IPS-20b (cell line): Measurements from ENCODE around the gene NPLOC4.

Experiments used
- H3K27ac ChIP-seq: one replicate; pipeline ENCODE4 v1.5.1; 2013; ENCODE audit warnings: low read length
- H3K27me3 ChIP-seq: 2 replicates; pipeline ENCODE4 v1.6.1; 2013; ENCODE audit warnings: mild to moderate bottlenecking, low read length, inconsistent platforms; ENCODE audit not compliant: insufficient read depth
- H3K36me3 ChIP-seq: 2 replicates; pipeline ENCODE4 v1.6.1; 2013; ENCODE audit warnings: low read depth, mild to moderate bottlenecking, inconsistent platforms, low read length, moderate library complexity; ENCODE audit not compliant: insufficient read depth
- H3K4me1 ChIP-seq: 2 replicates; pipeline ENCODE4 v1.6.1; 2013; ENCODE audit warnings: mild to moderate bottlenecking, control low read depth, inconsistent platforms, low read length, moderate library complexity; ENCODE audit not compliant: insufficient read depth
- H3K4me3 ChIP-seq: 2 replicates; pipeline ENCODE4 v1.5.1; 2013; ENCODE audit warnings: mild to moderate bottlenecking, low read length, inconsistent platforms
- H3K9ac ChIP-seq: 2 replicates; pipeline ENCODE4 v1.6.1; 2013; ENCODE audit warnings: low read depth, mild to moderate bottlenecking, inconsistent platforms, low read length, moderate library complexity
- H3K9me3 ChIP-seq: 2 replicates; pipeline ENCODE4 v1.6.1; 2013; ENCODE audit warnings: mild to moderate bottlenecking, low read depth, low read length, inconsistent platforms; ENCODE audit not compliant: insufficient read depth

Gene NPLOC4

GRCh38 chr17:81514739-81515529 is 122.0 kb downstream of the NPLOC4 start:
- H3K27ac ChIP-seq = no peak overlapping the region
- peaks cover 10% of the 10 kb centered on the region; the same call in 1 of the 2 replicates for H3K9me3 ChIP-seq
- peak overlapping the region; percentile 90 for H3K9ac ChIP-seq
- H3K4me3 ChIP-seq = peak overlapping the region; percentile 83
- peaks cover 10% of the 10 kb centered on the region for H3K4me1 ChIP-seq
- peaks cover 39% of the 10 kb centered on the region for H3K27me3 ChIP-seq
- H3K36me3 ChIP-seq = peaks cover 23% of the 10 kb centered on the region

GRCh38 chr17:81514489-81514738 is 122.5 kb downstream of the NPLOC4 start:
- H3K9ac ChIP-seq = peak overlapping the region; percentile 81
- peak overlapping the region; percentile 83 for H3K4me3 ChIP-seq
- H3K4me1 ChIP-seq = peaks cover 10% of the 10 kb centered on the region
- H3K9me3 ChIP-seq = peaks cover 10% of the 10 kb centered on the region; the same call in 1 of the 2 replicates
- H3K36me3 ChIP-seq = peaks cover 28% of the 10 kb centered on the region
- H3K27ac ChIP-seq = peak overlapping the region; percentile 33
- peaks cover 34% of the 10 kb centered on the region for H3K27me3 ChIP-seq

GRCh38 chr17:81513753-81514488 is 123.0 kb downstream of the NPLOC4 start:
- Histone ChIP-seq H3K4me3 (peak overlapping the region; percentile 83), H3K9me3 (peaks cover 10% of the 10 kb centered on the region; the same call in 1 of the 2 replicates), H3K36me3 (peaks cover 33% of the 10 kb centered on the region), H3K9ac (peak overlapping the region; percentile 81), H3K4me1 (peaks cover 10% of the 10 kb centered on the region; the same call in 1 of the 2 replicates), H3K27ac (peak overlapping the region; percentile 33), H3K27me3 (peaks cover 29% of the 10 kb centered on the region)

GRCh38 chr17:81513372-81513752 is 123.5 kb downstream of the NPLOC4 start:
- peaks cover 10% of the 10 kb centered on the region; the same call in 1 of the 2 replicates for H3K9me3 ChIP-seq
- peaks cover 23% of the 10 kb centered on the region for H3K27me3 ChIP-seq
- peaks cover 36% of the 10 kb centered on the region for H3K36me3 ChIP-seq
- peak overlapping the region; percentile 81 for H3K9ac ChIP-seq
- H3K4me1 ChIP-seq = peaks cover 10% of the 10 kb centered on the region; the same call in 1 of the 2 replicates
- H3K4me3 ChIP-seq = peak overlapping the region; percentile 83
- H3K27ac ChIP-seq = peak overlapping the region; percentile 8

GRCh38 chr17:81512562-81513371 is 124.1 kb downstream of the NPLOC4 start, which contains the start of gene ACTG1:
ACTG1 (minus strand) TSS chr17:81512799; CDS start chr17:81512354, 445 bp downstream.
- peaks cover 36% of the 10 kb centered on the region for H3K36me3 ChIP-seq
- peaks cover 7% of the 10 kb centered on the region; the same call in 1 of the 2 replicates for H3K4me1 ChIP-seq
- peak within 1 kb of the TSS; percentile 93 for H3K9ac ChIP-seq
- peak within 1 kb of the TSS; percentile 75 for H3K27ac ChIP-seq
- H3K27me3 ChIP-seq = peaks cover 17% of the 10 kb centered on the region
- peaks cover 10% of the 10 kb centered on the region; the same call in 1 of the 2 replicates for H3K9me3 ChIP-seq
- H3K4me3 ChIP-seq = peak within 1 kb of the TSS; percentile 97

GRCh38 chr17:81511804-81512561 is 124.9 kb downstream of the NPLOC4 start:
- Histone ChIP-seq H3K9me3 (peaks cover 10% of the 10 kb centered on the region; the same call in 1 of the 2 replicates), H3K27ac (peak overlapping the region; percentile 75), H3K27me3 (peaks cover 10% of the 10 kb centered on the region; the same call in 1 of the 2 replicates), H3K36me3 (peaks cover 36% of the 10 kb centered on the region), H3K9ac (peak overlapping the region; percentile 93), H3K4me1 (peaks cover 4% of the 10 kb centered on the region; the same call in 1 of the 2 replicates), H3K4me3 (peak overlapping the region; percentile 97)

- Histone ChIP-seq H3K9ac (peak overlapping the region; percentile 93), H3K4me1 (0 out of 2 replicates have a peak, but pooled peaks cover 4% of the 10 kb centered on the region), H3K27me3 (peaks cover 5% of the 10 kb centered on the region; the same call in 1 of the 2 replicates), H3K4me3 (peak overlapping the region; percentile 97), H3K27ac (peak overlapping the region; percentile 15), H3K9me3 (peaks cover 10% of the 10 kb centered on the region; the same call in 1 of the 2 replicates), H3K36me3 (peaks cover 36% of the 10 kb centered on the region)
These were observed 125.4 kb downstream of the NPLOC4 start for GRCh38 chr17:81511554-81511803.

GRCh38 chr17:81510785-81511553 is 125.9 kb downstream of the NPLOC4 start:
- Histone ChIP-seq H3K27ac (peak overlapping the region; percentile 15), H3K36me3 (peaks cover 36% of the 10 kb centered on the region), H3K9me3 (peaks cover 10% of the 10 kb centered on the region; the same call in 1 of the 2 replicates), H3K27me3 (no peaks in the 10 kb centered on the region; the same call in 1 of the 2 replicates), H3K4me1 (0 out of 2 replicates have a peak, but pooled peaks cover under 1% of the 10 kb centered on the region), H3K4me3 (peak overlapping the region; percentile 97), H3K9ac (peak overlapping the region; percentile 93)

GRCh38 chr17:81509972-81510784 is 126.7 kb downstream of the NPLOC4 start:
- no peak overlapping the region for H3K27ac ChIP-seq
- H3K9me3 ChIP-seq = peaks cover 10% of the 10 kb centered on the region; the same call in 1 of the 2 replicates
- H3K36me3 ChIP-seq = peaks cover 36% of the 10 kb centered on the region
- H3K9ac ChIP-seq = peak overlapping the region; percentile 93
- H3K4me3 ChIP-seq = peak overlapping the region; percentile 97
- H3K4me1 ChIP-seq = no peaks in the 10 kb centered on the region
- no peaks in the 10 kb centered on the region for H3K27me3 ChIP-seq
